Measurements from ENCODE around the gene RPL9. TPM values are rescaled to one million over a fixed set of nuclear protein-coding genes. Genes with fewer than 3 reads are reported as not detected.

The RPL9 gene
- total and polyA plus RNA-seq, 2 of the 13 experiments (the other 11 are each of a cell fraction or from before 2014, with no cell fraction given): 993 to 2,148 TPM

- peak; percentile 60; the same call in 1 of the 2 replicates for TF ChIP-seq ZBTB42 (CRISPR knock-in tag; IDR thresholded peaks at IDR 0.05)
- no peak for TF ChIP-seq BCLAF1 (IDR thresholded peaks at IDR 0.05)
- no peak for TF ChIP-seq ZNF549 (CRISPR knock-in tag; IDR thresholded peaks at IDR 0.05)
- peak; percentile 91 for TF ChIP-seq PHF20 (CRISPR knock-in tag; IDR thresholded peaks at IDR 0.05)
- peak; percentile 60; the same call in 1 of the 2 replicates for TF ChIP-seq ZSCAN20 (CRISPR knock-in tag; IDR thresholded peaks at IDR 0.05; ENCODE audit: borderline replicate concordance)
- TF ChIP-seq NFAT5 (CRISPR knock-in tag; IDR thresholded peaks at IDR 0.05): no peak
- no peak for TF ChIP-seq KLF13 (CRISPR knock-in tag; IDR thresholded peaks at IDR 0.05)
- TF ChIP-seq UBTF (CRISPR knock-in tag; IDR thresholded peaks at IDR 0.05): peak; percentile 65
- no peak for TF ChIP-seq ESRRA (CRISPR knock-in tag; IDR thresholded peaks at IDR 0.05; ENCODE audit: low read depth)
- peak; percentile 56; the same call in 1 of the 2 replicates for TF ChIP-seq ATF7-NPFF (CRISPR knock-in tag; IDR thresholded peaks at IDR 0.05; ENCODE audit: low read depth)
- no peak for TF ChIP-seq RFXANK (CRISPR knock-in tag; IDR thresholded peaks at IDR 0.05)
- TF ChIP-seq MAX (IDR thresholded peaks at IDR 0.05): peak; percentile 94
- TF ChIP-seq ZHX1 (CRISPR knock-in tag; IDR thresholded peaks at IDR 0.05; ENCODE audit: low read depth): peak; percentile 96
- peak; percentile 82; the same call in 1 of the 2 replicates for TF ChIP-seq MXD3 (CRISPR knock-in tag; IDR thresholded peaks at IDR 0.05)
These were observed at the start of gene RPL9, which contains the start of gene LIAS (continued) for GRCh38 chr4:39458505-39459300.

Data from HepG2 (cell line).